HEK293 (cell line): Measurements from ENCODE around the gene HFM1.

ENCODE experiments used
- CTCF ChIA-PET: fragments of 350-600 bp; formaldehyde crosslinking; extraction: SDS; loops from one replicate; lab custom pipeline; 2021; ENCODE audit warnings: antibody characterized with exemption; lab: Yijun Ruan, JAX
- POLR2A ChIA-PET: fragments of 300-600 bp; formaldehyde crosslinking; extraction: SDS; loops from one replicate; lab custom pipeline; 2020; ENCODE audit warnings: antibody characterized with exemption, inconsistent platforms; lab: Yijun Ruan, JAX
- H3K27ac ChIP-seq: fragments of 200-500 bp; sonication (Bioruptor generic); 2 replicates; pipeline ENCODE4 v1.5.1; 2014; ENCODE audit warnings: low read depth, low read length, control low read depth, inconsistent platforms; ENCODE audit errors: extremely low read depth
- H3K36me3 ChIP-seq, 2 experiments: fragments of 200-500 bp in 1 of 2; sonication (Bioruptor generic) in 1 of 2; 1 replicate in 1 of 2; 2 replicates in 1 of 2; pipeline ENCODE4 v1.5.1; 2014 to 2017; ENCODE audit warnings: inconsistent platforms in 2 of 2, low read length in 2 of 2; ENCODE audit not compliant: control insufficient read depth in 2 of 2, insufficient read depth in 1 of 2
- H3K4me1 ChIP-seq: fragments of 200-500 bp; sonication (Bioruptor generic); 2 replicates; pipeline ENCODE4 v1.5.1; 2014; ENCODE audit warnings: mild to moderate bottlenecking, low read length, inconsistent platforms; ENCODE audit not compliant: control insufficient read depth, insufficient read depth
- H3K4me3 ChIP-seq: 2 replicates; pipeline ENCODE4 v1.5.1; 2011; ENCODE audit warnings: low read depth, mild to moderate bottlenecking, control low read depth, low read length, moderate library complexity
- H3K9me3 ChIP-seq: fragments of 200-500 bp; sonication (Bioruptor generic); 2 replicates; pipeline ENCODE4 v1.5.1; 2014; ENCODE audit warnings: low read depth, low read length, inconsistent platforms; ENCODE audit not compliant: control insufficient read depth, insufficient read depth
- BCL11A ChIP-seq: fragments of 450-650 bp; formaldehyde crosslinking; IDR thresholded peaks from 2 replicates; pipeline ENCODE4 v1.5.1; 2016; ENCODE audit warnings: low read depth, missing biosample characterization, missing genetic modification characterization
- HIC1 ChIP-seq: fragments of 450-650 bp; formaldehyde crosslinking; IDR thresholded peaks from 2 replicates; pipeline ENCODE4 v1.5.1; 2016; ENCODE audit warnings: missing biosample characterization, missing genetic modification characterization
- MZF1 ChIP-seq: fragments of 450-650 bp; formaldehyde crosslinking; IDR thresholded peaks from 2 replicates; pipeline ENCODE4 v1.5.1; 2017; ENCODE audit warnings: missing biosample characterization, missing genetic modification characterization, borderline replicate concordance
- PRDM2 ChIP-seq: fragments of 450-650 bp; formaldehyde crosslinking; IDR thresholded peaks from 2 replicates; pipeline ENCODE4 v1.5.1; 2016; ENCODE audit warnings: missing biosample characterization, missing genetic modification characterization, borderline replicate concordance
- SCRT2 ChIP-seq: fragments of 450-650 bp; formaldehyde crosslinking; IDR thresholded peaks from 2 replicates; pipeline ENCODE4 v1.5.1; 2016; ENCODE audit warnings: missing biosample characterization, missing genetic modification characterization
- TCF7L2 ChIP-seq: IDR thresholded peaks from 2 replicates; pipeline ENCODE4 v1.6.1; 2011; ENCODE audit warnings: low read depth, mild to moderate bottlenecking, inconsistent platforms, low read length, moderate library complexity, borderline replicate concordance
- ZBTB20 ChIP-seq: fragments of 450-650 bp; formaldehyde crosslinking; IDR thresholded peaks from 2 replicates; pipeline ENCODE4 v1.5.1; 2016; ENCODE audit warnings: missing biosample characterization, missing genetic modification characterization
- ZNF132 ChIP-seq: fragments of 450-650 bp; formaldehyde crosslinking; IDR thresholded peaks from 2 replicates; pipeline ENCODE4 v1.5.1; 2017; ENCODE audit warnings: missing biosample characterization, missing genetic modification characterization, borderline replicate concordance
- ZNF311 ChIP-seq: fragments of 450-650 bp; formaldehyde crosslinking; IDR thresholded peaks from 2 replicates; pipeline ENCODE4 v1.5.1; 2017; ENCODE audit warnings: missing biosample characterization, missing genetic modification characterization, borderline replicate concordance
- ZNF473 ChIP-seq: fragments of 450-650 bp; formaldehyde crosslinking; IDR thresholded peaks from 2 replicates; pipeline ENCODE4 v1.5.1; 2017; ENCODE audit warnings: missing biosample characterization, missing genetic modification characterization
- ZNF555 ChIP-seq: fragments of 450-650 bp; formaldehyde crosslinking; conservative IDR thresholded peaks from 2 replicates; pipeline ENCODE4 v1.5.1; 2017; ENCODE audit warnings: missing biosample characterization, mild to moderate bottlenecking, missing genetic modification characterization, inconsistent platforms
- ZNF585B ChIP-seq: fragments of 450-650 bp; formaldehyde crosslinking; IDR thresholded peaks from 2 replicates; pipeline ENCODE4 v1.5.1; 2016; ENCODE audit warnings: missing biosample characterization, missing genetic modification characterization
- ZNF596 ChIP-seq: fragments of 450-650 bp; IDR thresholded peaks from 2 replicates; pipeline ENCODE4 v1.5.0; 2018; ENCODE audit warnings: missing biosample characterization, mild to moderate bottlenecking, missing genetic modification characterization, moderate library complexity
- ZNF660 ChIP-seq: fragments of 450-650 bp; IDR thresholded peaks from 2 replicates; pipeline ENCODE4 v1.5.1; 2018; ENCODE audit warnings: missing biosample characterization, mild to moderate bottlenecking, missing genetic modification characterization
- TF ChIP-seq, protein P1 (sequence below): fragments of 450-650 bp; formaldehyde crosslinking; IDR thresholded peaks from 2 replicates; pipeline ENCODE4 v1.5.1; 2016; ENCODE audit warnings: missing biosample characterization, missing genetic modification characterization

Gene HFM1

DNA sequence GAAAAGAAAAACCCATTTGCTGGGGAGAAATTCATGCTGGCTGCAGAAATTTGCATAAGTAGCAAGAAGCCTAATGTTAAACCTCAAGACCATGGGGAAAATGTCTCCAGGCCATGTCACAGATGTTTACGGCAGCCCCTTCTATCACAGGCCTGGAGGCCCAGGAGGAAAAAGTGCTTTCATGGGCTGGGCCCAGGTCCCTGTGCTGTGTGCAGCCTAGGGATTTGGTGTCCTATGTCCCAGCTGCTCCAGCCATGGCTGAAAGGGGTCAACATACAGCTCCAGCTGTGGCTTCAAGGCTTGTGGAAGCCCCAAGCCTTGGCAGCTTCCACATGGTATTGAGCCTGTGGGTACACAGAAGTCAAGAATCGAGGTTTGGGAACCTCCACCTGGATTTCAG, 93.0 kb downstream of the HFM1 start:
- Histone ChIP-seq H3K4me3 (no peak overlapping the region), H3K9me3 (no peaks in the 10 kb centered on the region), H3K36me3 (no peaks in the 10 kb centered on the region), H3K27ac (no peak overlapping the region), H3K4me1 (no peaks in the 10 kb centered on the region)
- ChIA-PET CTCF (no interaction called here), POLR2A (no interaction called here)
- TF ChIP-seq ZNF585B (tag by site-specific recombination) (peak; percentile 79), ZNF311 (tag by site-specific recombination) (no peak)

- ChIA-PET POLR2A (no interaction called here), CTCF (interaction anchor here (1.2 kb wide), 1 partner anchor 143 kb away, joined by 3 read pairs; no protein-coding TSS in a partner anchor)
- Histone ChIP-seq H3K27ac (no peak overlapping the region), H3K9me3 (no peaks in the 10 kb centered on the region), H3K4me3 (no peak overlapping the region), H3K4me1 (no peaks in the 10 kb centered on the region), H3K36me3 (no peaks in the 10 kb centered on the region)
- TF ChIP-seq, protein P1, sequence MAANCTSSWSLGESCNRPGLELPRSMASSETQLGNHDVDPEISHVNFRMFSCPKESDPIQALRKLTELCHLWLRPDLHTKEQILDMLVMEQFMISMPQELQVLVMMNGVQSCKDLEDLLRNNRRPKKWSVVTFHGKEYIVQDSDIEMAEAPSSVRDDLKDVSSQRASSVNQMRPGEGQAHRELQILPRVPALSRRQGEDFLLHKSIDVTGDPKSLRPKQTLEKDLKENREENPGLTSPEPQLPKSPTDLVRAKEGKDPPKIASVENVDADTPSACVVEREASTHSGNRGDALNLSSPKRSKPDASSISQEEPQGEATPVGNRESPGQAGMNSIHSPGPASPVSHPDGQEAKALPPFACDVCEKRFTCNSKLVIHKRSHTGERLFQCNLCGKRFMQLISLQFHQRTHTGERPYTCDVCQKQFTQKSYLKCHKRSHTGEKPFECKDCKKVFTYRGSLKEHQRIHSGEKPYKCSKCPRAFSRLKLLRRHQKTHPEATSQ (tag by site-specific recombination), result no peak
- no peak for TF ChIP-seq TCF7L2
- no peak for TF ChIP-seq PRDM2
- TF ChIP-seq HIC1 (tag by site-specific recombination), result no peak
- TF ChIP-seq MZF1 (tag by site-specific recombination), result no peak
- TF ChIP-seq ZBTB20 (tag by site-specific recombination), result no peak
- no peak for TF ChIP-seq ZNF132 (tag by site-specific recombination)
- TF ChIP-seq ZNF660 (tag by site-specific recombination), result no peak
- TF ChIP-seq ZNF555 (tag by site-specific recombination), result no peak
- no peak for TF ChIP-seq BCL11A (tag by site-specific recombination)
- TF ChIP-seq ZNF473, result no peak
- no peak for TF ChIP-seq ZNF311 (tag by site-specific recombination)
- TF ChIP-seq ZNF596 (tag by site-specific recombination), result no peak
- no peak for TF ChIP-seq SCRT2 (tag by site-specific recombination)
- TF ChIP-seq, all 188 proteins: peak for 0
These were observed 96.1 kb downstream of the HFM1 start for GRCh38 chr1:91308544-91308943.
